Gastrocnemius medialis (tissue), 4 donors: ENCODE results near the gene IMMT. TPM values are rescaled to one million over a fixed set of nuclear protein-coding genes. Genes with fewer than 3 reads are reported as not detected.

Source experiments
- ATAC-seq, 2 donors: fragments of 150-250 bp; one replicate each; pipeline ENCODE4 v1.9.1; 2016
- DNase-seq, 2 donors: peaks; one replicate each; pipeline ENCODE4 v3.0.0-alpha.2; 2019
- H3K27ac ChIP-seq, 4 donors: fragments of 200-600 bp; sonication (generic); 1 replicate in 1 of 4; 2 replicates in 3 of 4; pipeline ENCODE4 v1.5.1; 2016 to 2018; ENCODE audit warnings: mild to moderate bottlenecking in 2 of 4, moderate library complexity in 1 of 4
- H3K27me3 ChIP-seq, 3 donors: fragments of 200-600 bp; sonication (generic) in 2 of 3; 1 replicate in 1 of 3; 2 replicates in 2 of 3; pipeline versions ENCODE4 v1.5.1 to v1.6.0; 2016 to 2019; ENCODE audit warnings: mild to moderate bottlenecking in 1 of 3, moderate library complexity in 1 of 3
- H3K36me3 ChIP-seq, 2 donors: fragments of 200-600 bp; sonication (generic) in 1 of 2; one replicate each; pipeline ENCODE4 v1.5.1; 2017 to 2018
- H3K4me1 ChIP-seq, 2 donors: fragments of 200-600 bp; sonication (generic) in 1 of 2; one replicate each; pipeline ENCODE4 v1.5.1; 2016 to 2017; ENCODE audit warnings: mild to moderate bottlenecking in 2 of 2
- H3K4me3 ChIP-seq, 4 donors: fragments of 200-600 bp; sonication (generic) in 3 of 4; 1 replicate in 1 of 4; 2 replicates in 3 of 4; pipeline ENCODE4 v1.5.1; 2016 to 2019; ENCODE audit warnings: mild to moderate bottlenecking in 2 of 4
- H3K9me3 ChIP-seq, 3 donors: fragments of 200-600 bp; sonication (generic) in 2 of 3; 1 replicate in 1 of 3; 2 replicates in 2 of 3; pipeline ENCODE4 v1.5.1; 2016 to 2019
- POLR2A ChIP-seq, 2 donors: fragments of 450-650 bp; IDR thresholded peaks; one replicate each; pipeline ENCODE4 v1.6.1; 2017; ENCODE audit warnings: antibody characterized with exemption in 2 of 2, mild to moderate bottlenecking in 2 of 2, moderate library complexity in 2 of 2
- in situ Hi-C, 4 donors: fragments of 200-750 bp; cut with MboI; loops; one replicate each; pipeline versions ENCODE4 v1.15.0 to v1.8.0; 2017; ENCODE audit warnings: low sequenced_read_pairs in 4 of 4
- intact Hi-C: fragments of 100-400 bp; cut with DNase I; formaldehyde crosslinking; loops from one replicate; pipeline ENCODE4 v1.15.1; 2023; ENCODE audit warnings: low total_unique reads
- microRNA-seq, 2 donors: library from miRNA; unstranded; fragments of <30 nt; microRNA quantifications; one replicate each; pipeline ENCODE4, GENCODE V29; 2016; ENCODE audit warnings: borderline replicate concordance in 2 of 2
- total RNA-seq, 4 donors: library from RNA; depleted of rRNA; stranded (reverse); fragments of >200 nt; gene quantifications; one replicate each; pipeline versions ENCODE4 v1.1.0 to v1.2.3, GENCODE V29; 2016
- TF ChIP-seq, protein P1 (sequence below), 5 experiments: fragments of 450-650 bp in 3 of 5; fragments of 200-600 bp in 2 of 5; sonication (generic) in 2 of 5; IDR thresholded peaks in 4 of 5; conservative IDR thresholded peaks in 1 of 5; 1 replicate in 4 of 5; 2 replicates in 1 of 5; pipeline ENCODE4 v1.5.1; 2016 to 2019; ENCODE audit warnings: antibody characterized with exemption in 5 of 5, mild to moderate bottlenecking in 3 of 5, moderate library complexity in 3 of 5

IMMT gene
- total RNA-seq, 4 donors from 2014 or later, result 83.5 to 153 (median 127) TPM

DNA sequence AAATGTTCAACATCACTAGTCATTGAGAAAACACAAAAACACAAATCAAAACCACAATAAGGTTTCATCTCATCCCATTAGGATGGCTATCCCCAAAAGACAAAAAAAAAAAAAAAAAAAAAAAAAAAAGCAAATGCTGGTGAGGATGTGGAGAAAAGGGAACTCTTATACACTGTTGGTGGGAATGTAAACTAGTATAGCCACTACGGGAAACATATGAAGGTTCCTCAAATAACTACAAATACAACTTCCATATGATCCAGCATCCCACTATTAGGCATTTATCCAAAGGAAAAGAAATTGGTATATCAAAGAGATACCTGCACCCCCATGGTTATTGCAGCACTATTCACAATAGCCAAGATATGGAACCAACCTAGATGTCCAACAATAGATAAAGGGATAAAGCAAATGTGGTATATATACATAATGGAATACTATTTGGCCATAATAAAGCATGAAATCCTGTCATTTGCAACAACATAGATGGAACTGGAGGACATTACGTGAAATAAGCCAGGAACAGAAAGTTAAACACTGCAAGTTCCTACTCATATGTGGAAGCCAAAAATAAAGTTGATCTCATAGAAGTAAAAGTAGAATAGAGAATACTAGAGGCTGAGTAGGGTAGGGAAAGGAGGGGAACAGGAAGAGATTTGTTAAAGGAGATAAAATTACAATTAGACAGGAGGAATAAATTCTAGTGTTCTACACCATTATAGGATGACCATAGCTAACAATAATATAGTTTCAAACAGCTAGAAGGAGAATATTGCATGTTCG lies 98.0 kb downstream of the IMMT start:
- H3K4me3 ChIP-seq, result no peak overlapping the region
- peak overlapping the region; percentile 1 to 60 (median 40) for H3K27ac ChIP-seq
- peak; percentile 49 to 61 for ATAC-seq
- no peaks in the 10 kb centered on the region for H3K9me3 ChIP-seq
- no peaks in the 10 kb centered on the region for H3K27me3 ChIP-seq
- H3K36me3 ChIP-seq, result peaks cover 0 to 51% of the 10 kb centered on the region in 2 donors
- in situ Hi-C loops (loop anchor here in 3 of 4 donors (25.0 kb wide), 1 partner anchor 460 kb away; no protein-coding TSS in a partner anchor), intact Hi-C loops (no loop called here)
- DNase-seq, result no peak
- H3K4me1 ChIP-seq, result peaks cover 0 to 11% of the 10 kb centered on the region in 2 donors
- TF ChIP-seq, protein P1, sequence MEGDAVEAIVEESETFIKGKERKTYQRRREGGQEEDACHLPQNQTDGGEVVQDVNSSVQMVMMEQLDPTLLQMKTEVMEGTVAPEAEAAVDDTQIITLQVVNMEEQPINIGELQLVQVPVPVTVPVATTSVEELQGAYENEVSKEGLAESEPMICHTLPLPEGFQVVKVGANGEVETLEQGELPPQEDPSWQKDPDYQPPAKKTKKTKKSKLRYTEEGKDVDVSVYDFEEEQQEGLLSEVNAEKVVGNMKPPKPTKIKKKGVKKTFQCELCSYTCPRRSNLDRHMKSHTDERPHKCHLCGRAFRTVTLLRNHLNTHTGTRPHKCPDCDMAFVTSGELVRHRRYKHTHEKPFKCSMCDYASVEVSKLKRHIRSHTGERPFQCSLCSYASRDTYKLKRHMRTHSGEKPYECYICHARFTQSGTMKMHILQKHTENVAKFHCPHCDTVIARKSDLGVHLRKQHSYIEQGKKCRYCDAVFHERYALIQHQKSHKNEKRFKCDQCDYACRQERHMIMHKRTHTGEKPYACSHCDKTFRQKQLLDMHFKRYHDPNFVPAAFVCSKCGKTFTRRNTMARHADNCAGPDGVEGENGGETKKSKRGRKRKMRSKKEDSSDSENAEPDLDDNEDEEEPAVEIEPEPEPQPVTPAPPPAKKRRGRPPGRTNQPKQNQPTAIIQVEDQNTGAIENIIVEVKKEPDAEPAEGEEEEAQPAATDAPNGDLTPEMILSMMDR (IDR thresholded peaks at IDR 0.05 in 4 of 5, conservative IDR thresholded peaks at IDR 0.05 in 1 of 5), result no peak
- TF ChIP-seq POLR2A (IDR thresholded peaks at IDR 0.05), result no peak

DNA sequence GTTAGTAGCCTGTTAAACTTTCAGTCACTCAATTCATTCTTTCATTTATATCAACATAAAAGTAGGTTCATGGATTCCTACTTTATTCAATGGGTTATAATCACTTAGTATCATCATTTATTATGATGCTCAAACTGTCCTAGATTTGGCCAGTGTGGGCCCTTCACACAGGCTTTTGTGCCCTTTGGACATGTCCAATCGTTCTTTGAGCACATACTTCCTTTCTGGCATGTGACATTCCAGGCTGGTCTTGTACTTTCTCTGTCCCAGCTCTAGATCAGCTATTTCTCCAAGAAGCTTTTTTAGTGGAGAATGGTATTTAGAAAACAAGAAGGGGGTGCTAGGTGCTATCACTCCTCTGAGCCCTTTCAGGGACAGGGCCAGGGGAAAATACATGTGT lies 101.0 kb downstream of the IMMT start:
- ATAC-seq, result no peak
- no peak overlapping the region for H3K27ac ChIP-seq
- no peaks in the 10 kb centered on the region for H3K27me3 ChIP-seq
- in situ Hi-C loops (loop anchor here in 3 of 4 donors (25.0 kb wide), 1 partner anchor 457 kb away; no protein-coding TSS in a partner anchor), intact Hi-C loops (no loop called here)
- no peaks in the 10 kb centered on the region for H3K9me3 ChIP-seq
- no peak for DNase-seq
- H3K4me3 ChIP-seq, result no peak overlapping the region
- TF ChIP-seq, protein P1 (IDR thresholded peaks at IDR 0.05 in 4 of 5, conservative IDR thresholded peaks at IDR 0.05 in 1 of 5), result no peak
- no peak for TF ChIP-seq POLR2A (IDR thresholded peaks at IDR 0.05)
- peaks cover 3 to 50% of the 10 kb centered on the region in 2 donors for H3K36me3 ChIP-seq
- H3K4me1 ChIP-seq, result peaks cover 0 to 11% of the 10 kb centered on the region in 2 donors

Small RNA genes within 50 kb of the gene (microRNA-seq; reads per million reads assigned to microRNA genes)
- 0 reads per million in 2 donors for gene MIR4779

Other genes with a start within 250 kb of the IMMT start
- gene POLR1A, start 89.6 kb downstream of the IMMT start, total RNA-seq, result 10 to 100 TPM; 20.1 to 31.7 (median 29.4) TPM
- gene PTCD3, start 89.2 kb downstream of the IMMT start, total RNA-seq, result 100 to 1,000 TPM in 1 of 4 donors, 10 to 100 TPM in 3; 55.5 to 111 (median 68.2) TPM
- gene MRPL35, start 4.0 kb upstream of the IMMT start, total RNA-seq, result 10 to 100 TPM; 22.2 to 62.3 (median 38.8) TPM
- 10 to 100 TPM in 1 of 4 donors, 1 to 10 TPM in 3; 4.2 to 16.0 (median 6.3) TPM for gene REEP1, start 142.2 kb upstream of the IMMT start, total RNA-seq
- 10 to 100 TPM; 20.7 to 36.8 (median 26.1) TPM for gene KDM3A, start 245.9 kb upstream of the IMMT start, total RNA-seq